Effector memory CD8-positive, alpha-beta T cell (primary cell): ENCODE results near the gene TSPOAP1.

Experiments
- ATAC-seq: fragments of 150-1000 bp; cut with Tn5 transposase; replicated peaks from 2 replicates; pipeline ENCODE4 v1.10.0; 2021; ENCODE audit warnings: mild to moderate bottlenecking, moderate library complexity
- DNase-seq, 3 experiments: peaks; one replicate each; pipeline ENCODE4 v3.0.0; 2021
- H3K27ac Mint-ChIP-seq, 2 donors: one replicate each; pipeline ENCODE4 v1.8.0; 2022; ENCODE audit warnings: mild to moderate bottlenecking in 2 of 2, mixed read lengths in 2 of 2, moderate library complexity in 2 of 2
- H3K27me3 Mint-ChIP-seq, 2 donors: one replicate each; pipeline ENCODE4 v1.8.0; 2022; ENCODE audit warnings: mixed read lengths in 2 of 2
- H3K36me3 Mint-ChIP-seq: one replicate; pipeline ENCODE4 v1.8.0; 2022; ENCODE audit warnings: mild to moderate bottlenecking, moderate library complexity, mixed read lengths; ENCODE audit not compliant: insufficient read depth
- H3K4me1 Mint-ChIP-seq, 2 donors: one replicate each; pipeline ENCODE4 v1.8.0; 2022; ENCODE audit warnings: low read depth in 2 of 2, mixed read lengths in 2 of 2
- H3K4me3 Mint-ChIP-seq, 2 donors: one replicate each; pipeline ENCODE4 v1.8.0; 2022; ENCODE audit warnings: mild to moderate bottlenecking in 2 of 2, mixed read lengths in 2 of 2, moderate library complexity in 2 of 2
- H3K9me3 Mint-ChIP-seq, 2 donors: one replicate each; pipeline ENCODE4 v1.8.0; 2022; ENCODE audit warnings: mixed read lengths in 2 of 2

Gene TSPOAP1

GRCh38 chr17:58326609-58327362 lies 1.8 kb downstream of the TSPOAP1 start:
- H3K9me3 Mint-ChIP-seq = no peaks in the 10 kb centered on the region
- DNase-seq (no peak), ATAC-seq (no peak)
- peaks cover 59% of the 10 kb centered on the region for H3K36me3 Mint-ChIP-seq
- peak overlapping the region; percentile 90 to 100 for H3K4me3 Mint-ChIP-seq
- peak overlapping the region; percentile 92 to 95 for H3K27ac Mint-ChIP-seq
- peaks cover 57 to 61% of the 10 kb centered on the region in 2 donors for H3K4me1 Mint-ChIP-seq
- no peaks in the 10 kb centered on the region for H3K27me3 Mint-ChIP-seq

- no peaks in the 10 kb centered on the region for H3K27me3 Mint-ChIP-seq
- peak overlapping the region; percentile 92 to 95 for H3K27ac Mint-ChIP-seq
- ATAC-seq = no peak
- H3K36me3 Mint-ChIP-seq = peaks cover 53% of the 10 kb centered on the region
- no peaks in the 10 kb centered on the region for H3K9me3 Mint-ChIP-seq
- no peak for DNase-seq
- H3K4me3 Mint-ChIP-seq = peak overlapping the region; percentile 90 to 100
- H3K4me1 Mint-ChIP-seq = peaks cover 56 to 61% of the 10 kb centered on the region in 2 donors
Measured at GRCh38 chr17:58325976-58326468, 2.6 kb downstream of the TSPOAP1 start.

GRCh38 chr17:58325289-58325726 lies 3.3 kb downstream of the TSPOAP1 start:
- ATAC-seq = no peak
- DNase-seq = no peak
- Mint-ChIP-seq H3K27me3 (no peaks in the 10 kb centered on the region), H3K36me3 (peaks cover 49% of the 10 kb centered on the region), H3K4me3 (peak overlapping the region; percentile 12 to 90), H3K4me1 (peaks cover 52 to 57% of the 10 kb centered on the region in 2 donors), H3K9me3 (no peaks in the 10 kb centered on the region), H3K27ac (peak overlapping the region in 1 of 2 donors; percentile 92)

- peak overlapping the region; percentile 12 to 90 for H3K4me3 Mint-ChIP-seq
- ATAC-seq (no peak), DNase-seq (no peak)
- peaks cover 47 to 51% of the 10 kb centered on the region in 2 donors for H3K4me1 Mint-ChIP-seq
- no peaks in the 10 kb centered on the region for H3K27me3 Mint-ChIP-seq
- no peak overlapping the region for H3K27ac Mint-ChIP-seq
- no peaks in the 10 kb centered on the region for H3K9me3 Mint-ChIP-seq
- peaks cover 43% of the 10 kb centered on the region for H3K36me3 Mint-ChIP-seq
Measured at GRCh38 chr17:58324409-58325288, 3.9 kb downstream of the TSPOAP1 start.

GRCh38 chr17:58324056-58324408 lies 4.6 kb downstream of the TSPOAP1 start:
- Mint-ChIP-seq H3K36me3 (peaks cover 37% of the 10 kb centered on the region), H3K4me3 (no peak overlapping the region), H3K27ac (peak overlapping the region in 1 of 2 donors; percentile 62), H3K27me3 (no peaks in the 10 kb centered on the region), H3K4me1 (peaks cover 41 to 44% of the 10 kb centered on the region in 2 donors), H3K9me3 (no peaks in the 10 kb centered on the region)
- ATAC-seq (no peak), DNase-seq (no peak)

- Mint-ChIP-seq H3K4me3 (no peak overlapping the region), H3K36me3 (peaks cover 31% of the 10 kb centered on the region), H3K9me3 (no peaks in the 10 kb centered on the region), H3K4me1 (peaks cover 37 to 39% of the 10 kb centered on the region in 2 donors), H3K27me3 (no peaks in the 10 kb centered on the region), H3K27ac (peak overlapping the region in 1 of 2 donors; percentile 62)
- ATAC-seq (no peak), DNase-seq (no peak)
Measured at GRCh38 chr17:58323366-58324055, 5.1 kb downstream of the TSPOAP1 start.

GRCh38 chr17:58322581-58323185 lies 5.9 kb downstream of the TSPOAP1 start:
- peaks cover 28% of the 10 kb centered on the region for H3K36me3 Mint-ChIP-seq
- no peak for ATAC-seq
- H3K27me3 Mint-ChIP-seq = no peaks in the 10 kb centered on the region
- H3K4me1 Mint-ChIP-seq = peaks cover 36 to 37% of the 10 kb centered on the region in 2 donors
- no peak overlapping the region for H3K4me3 Mint-ChIP-seq
- H3K9me3 Mint-ChIP-seq = no peaks in the 10 kb centered on the region
- H3K27ac Mint-ChIP-seq = peak overlapping the region; percentile 62 to 67
- DNase-seq = no peak

GRCh38 chr17:58321571-58322525 lies 6.7 kb downstream of the TSPOAP1 start:
- no peaks in the 10 kb centered on the region for H3K27me3 Mint-ChIP-seq
- DNase-seq (no peak), ATAC-seq (no peak)
- peaks cover 34% of the 10 kb centered on the region in 2 donors for H3K4me1 Mint-ChIP-seq
- H3K27ac Mint-ChIP-seq = peak overlapping the region; percentile 49 to 67
- no peak overlapping the region for H3K4me3 Mint-ChIP-seq
- no peaks in the 10 kb centered on the region for H3K9me3 Mint-ChIP-seq
- H3K36me3 Mint-ChIP-seq = peaks cover 21% of the 10 kb centered on the region

- Mint-ChIP-seq H3K4me1 (peaks cover 23 to 24% of the 10 kb centered on the region in 2 donors), H3K27ac (peak overlapping the region; percentile 49 to 84), H3K9me3 (no peaks in the 10 kb centered on the region), H3K27me3 (no peaks in the 10 kb centered on the region), H3K36me3 (peaks cover 21% of the 10 kb centered on the region), H3K4me3 (no peak overlapping the region)
- DNase-seq (no peak), ATAC-seq (no peak)
Measured at GRCh38 chr17:58320570-58321323, 7.8 kb downstream of the TSPOAP1 start.

GRCh38 chr17:58320163-58320558 lies 8.4 kb downstream of the TSPOAP1 start:
- Mint-ChIP-seq H3K36me3 (peaks cover 23% of the 10 kb centered on the region), H3K4me1 (peaks cover 18 to 20% of the 10 kb centered on the region in 2 donors), H3K27me3 (no peaks in the 10 kb centered on the region), H3K4me3 (no peak overlapping the region), H3K27ac (peak overlapping the region; percentile 66 to 84), H3K9me3 (no peaks in the 10 kb centered on the region)
- no peak for DNase-seq
- no peak for ATAC-seq

- DNase-seq (no peak), ATAC-seq (no peak)
- Mint-ChIP-seq H3K9me3 (no peaks in the 10 kb centered on the region), H3K4me3 (no peak overlapping the region), H3K27me3 (no peaks in the 10 kb centered on the region), H3K36me3 (peaks cover 24% of the 10 kb centered on the region), H3K4me1 (peaks cover 17 to 19% of the 10 kb centered on the region in 2 donors), H3K27ac (peak overlapping the region; percentile 66 to 84)
Measured at GRCh38 chr17:58319173-58320162, 9.1 kb downstream of the TSPOAP1 start.
